ENCODE measurements around the gene DMPK. TPM values are rescaled to one million over a fixed set of nuclear protein-coding genes. Genes with fewer than 3 reads are reported as not detected.

The DMPK gene
- total RNA-seq: 10 to 100 TPM; 16.0 to 25.6 (median 24.5) TPM

DNA sequence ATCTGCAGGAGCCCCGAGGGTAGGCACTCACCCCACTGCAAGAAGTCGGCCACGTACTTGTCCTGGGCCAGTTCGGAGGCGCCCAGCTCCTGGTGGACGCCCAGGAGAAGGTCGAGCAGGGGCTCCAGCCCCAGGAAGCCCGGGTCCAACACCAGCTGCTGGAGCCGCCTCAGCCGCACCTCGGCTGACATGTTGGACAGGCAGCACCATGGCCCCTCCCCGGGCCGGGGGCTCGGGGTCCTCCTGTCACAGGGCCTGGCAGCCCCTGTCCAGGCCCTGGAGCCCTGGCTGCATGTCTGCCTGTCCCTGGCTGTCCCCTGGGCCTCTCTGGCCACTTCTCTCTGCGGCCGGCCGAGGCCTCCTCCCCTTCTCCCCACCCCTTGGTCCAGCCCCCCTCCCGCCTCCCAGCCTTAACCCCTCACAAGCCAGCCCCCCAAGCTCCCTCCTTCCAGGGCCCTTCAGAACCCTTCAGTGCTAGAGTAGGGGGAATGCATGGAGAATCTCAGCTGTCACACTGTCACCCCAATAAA, at the start of gene DMPK:
Gene DMPK, minus strand, starts transcription at position 329 of the 530 bp plus-strand sequence. Its CDS starts 138 bp downstream, at position 191.
- intact Hi-C loops (cut with DNase I; ENCODE audit: low total_unique reads): no loop called here
- TF ChIP-seq POLR2A (IDR thresholded peaks at IDR 0.05) (no peak), POLR2AphosphoS5 (IDR thresholded peaks at IDR 0.05) (no peak)
- TF ChIP-seq, protein P1, sequence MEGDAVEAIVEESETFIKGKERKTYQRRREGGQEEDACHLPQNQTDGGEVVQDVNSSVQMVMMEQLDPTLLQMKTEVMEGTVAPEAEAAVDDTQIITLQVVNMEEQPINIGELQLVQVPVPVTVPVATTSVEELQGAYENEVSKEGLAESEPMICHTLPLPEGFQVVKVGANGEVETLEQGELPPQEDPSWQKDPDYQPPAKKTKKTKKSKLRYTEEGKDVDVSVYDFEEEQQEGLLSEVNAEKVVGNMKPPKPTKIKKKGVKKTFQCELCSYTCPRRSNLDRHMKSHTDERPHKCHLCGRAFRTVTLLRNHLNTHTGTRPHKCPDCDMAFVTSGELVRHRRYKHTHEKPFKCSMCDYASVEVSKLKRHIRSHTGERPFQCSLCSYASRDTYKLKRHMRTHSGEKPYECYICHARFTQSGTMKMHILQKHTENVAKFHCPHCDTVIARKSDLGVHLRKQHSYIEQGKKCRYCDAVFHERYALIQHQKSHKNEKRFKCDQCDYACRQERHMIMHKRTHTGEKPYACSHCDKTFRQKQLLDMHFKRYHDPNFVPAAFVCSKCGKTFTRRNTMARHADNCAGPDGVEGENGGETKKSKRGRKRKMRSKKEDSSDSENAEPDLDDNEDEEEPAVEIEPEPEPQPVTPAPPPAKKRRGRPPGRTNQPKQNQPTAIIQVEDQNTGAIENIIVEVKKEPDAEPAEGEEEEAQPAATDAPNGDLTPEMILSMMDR (IDR thresholded peaks at IDR 0.05): no peak
- DNase-seq (ENCODE audit: low spot score in 2 of 2): no peak

DNA sequence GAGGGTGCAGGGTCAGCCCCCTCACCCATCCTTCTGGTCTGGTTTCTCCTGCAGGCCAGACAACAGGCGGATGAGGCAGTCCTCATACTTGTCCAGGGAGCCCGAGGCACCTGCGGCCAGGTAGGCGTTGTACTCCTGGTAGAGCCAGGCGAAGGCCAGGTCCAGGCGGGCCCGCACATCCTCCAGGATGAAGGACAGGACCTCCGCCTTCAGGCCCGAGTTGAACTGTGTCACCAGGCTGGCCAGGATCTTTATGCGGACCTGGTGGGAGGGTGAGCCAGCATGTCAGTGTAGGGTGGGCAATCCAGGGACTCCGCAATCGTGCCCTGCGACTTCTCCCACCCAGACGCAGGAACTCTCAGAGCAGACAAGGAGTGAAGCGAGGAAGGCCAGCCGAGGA, 46.7 kb upstream of the DMPK start:
- DNase-seq (ENCODE audit: low spot score in 2 of 2): no peak
- Histone ChIP-seq H3K9me3 (no peaks in the 10 kb centered on the region), H3K4me1 (peaks cover 0 to 7% of the 10 kb centered on the region in 2 donors), H3K4me3 (no peak overlapping the region), H3K27ac (no peak overlapping the region), H3K27me3 (no peaks in the 10 kb centered on the region), H3K36me3 (peaks cover 11% of the 10 kb centered on the region)
- intact Hi-C loops (cut with DNase I; ENCODE audit: low total_unique reads): no loop called here
- no peak for TF ChIP-seq POLR2AphosphoS5 (IDR thresholded peaks at IDR 0.05)
- TF ChIP-seq, protein P1 (IDR thresholded peaks at IDR 0.05): no peak
- no peak for TF ChIP-seq POLR2A (IDR thresholded peaks at IDR 0.05)

More for the DNA sequence above, at the start of gene DMPK:
- Histone ChIP-seq H3K36me3 (peaks cover 10% of the 10 kb centered on the region), H3K27me3 (no peaks in the 10 kb centered on the region), H3K27ac (peak within 1 kb of the TSS; percentile 86 to 92), H3K4me1 (peaks cover 22 to 25% of the 10 kb centered on the region in 2 donors), H3K9me3 (no peaks in the 10 kb centered on the region), H3K4me3 (peak within 1 kb of the TSS; percentile 55 to 68 (median 60))

- intact Hi-C loops (cut with DNase I; ENCODE audit: low total_unique reads): no loop called here
- Histone ChIP-seq H3K4me3 (no peak overlapping the region), H3K27me3 (no peaks in the 10 kb centered on the region), H3K27ac (no peak overlapping the region), H3K9me3 (no peaks in the 10 kb centered on the region), H3K36me3 (peaks cover 11% of the 10 kb centered on the region), H3K4me1 (peaks cover 0 to 7% of the 10 kb centered on the region in 2 donors)
- DNase-seq (ENCODE audit: low spot score in 2 of 2): no peak
- TF ChIP-seq POLR2A (IDR thresholded peaks at IDR 0.05): no peak
- no peak for TF ChIP-seq POLR2AphosphoS5 (IDR thresholded peaks at IDR 0.05)
- TF ChIP-seq, protein P1 (IDR thresholded peaks at IDR 0.05): no peak
Observed at GRCh38 chr19:45828523-45828922, 46.2 kb upstream of the DMPK start.

DNA sequence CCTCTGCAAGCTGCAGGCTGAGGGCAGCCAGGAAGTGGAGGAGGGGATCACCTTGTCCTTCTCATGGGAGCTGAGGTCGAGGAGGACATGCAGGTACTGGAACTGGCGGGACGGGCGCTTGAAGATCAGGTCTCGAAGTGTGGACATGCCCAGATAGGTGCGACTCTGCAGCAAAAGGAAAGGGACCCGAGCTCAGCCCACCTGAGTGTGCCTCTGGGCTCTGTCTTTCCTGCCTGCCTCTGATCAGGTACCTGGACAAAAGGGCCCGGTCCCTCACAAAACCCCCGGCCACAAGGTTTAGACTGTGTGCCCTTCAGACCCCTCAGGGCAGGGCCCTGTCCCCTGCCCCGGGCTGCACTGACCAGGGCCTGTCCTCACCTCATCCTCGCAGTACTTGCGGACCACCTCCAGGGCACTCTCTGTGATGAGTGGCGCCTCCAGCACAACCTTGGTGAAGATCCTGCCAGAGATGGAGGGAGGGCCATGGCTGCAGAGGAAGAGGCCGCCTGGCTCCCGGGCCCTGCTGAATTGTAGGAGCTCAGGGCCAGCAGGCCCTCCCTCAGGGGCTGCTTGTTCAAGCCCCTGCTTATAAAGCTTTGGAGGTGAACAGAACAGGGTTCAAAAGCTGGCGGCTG, 45.3 kb upstream of the DMPK start:
- Histone ChIP-seq H3K4me1 (peaks cover 0 to 7% of the 10 kb centered on the region in 2 donors), H3K4me3 (no peak overlapping the region), H3K27ac (no peak overlapping the region), H3K27me3 (no peaks in the 10 kb centered on the region), H3K36me3 (peaks cover 13% of the 10 kb centered on the region), H3K9me3 (no peaks in the 10 kb centered on the region)
- intact Hi-C loops (cut with DNase I; ENCODE audit: low total_unique reads): no loop called here
- no peak for DNase-seq (ENCODE audit: low spot score in 2 of 2)
- TF ChIP-seq POLR2AphosphoS5 (IDR thresholded peaks at IDR 0.05) (no peak), POLR2A (IDR thresholded peaks at IDR 0.05) (no peak)
- TF ChIP-seq, protein P1 (IDR thresholded peaks at IDR 0.05): no peak

- H3K36me3 ChIP-seq: peaks cover 16% of the 10 kb centered on the region
- DNase-seq (ENCODE audit: low spot score in 2 of 2): no peak
- H3K4me1 ChIP-seq: peaks cover 0 to 7% of the 10 kb centered on the region in 2 donors
- H3K9me3 ChIP-seq: no peaks in the 10 kb centered on the region
- intact Hi-C loops (cut with DNase I; ENCODE audit: low total_unique reads): no loop called here
- H3K4me3 ChIP-seq: no peak overlapping the region
- no peak overlapping the region for H3K27ac ChIP-seq
- H3K27me3 ChIP-seq: no peaks in the 10 kb centered on the region
- TF ChIP-seq POLR2AphosphoS5 (IDR thresholded peaks at IDR 0.05) (no peak), POLR2A (IDR thresholded peaks at IDR 0.05) (no peak)
- TF ChIP-seq, protein P1 (IDR thresholded peaks at IDR 0.05): no peak
Observed at GRCh38 chr19:45826934-45827333, 44.6 kb upstream of the DMPK start.

Data from breast epithelium (tissue), 4 donors.